OCI-LY3 (cell line): ENCODE results near the gene EPB41L5.

Source experiments
- EZH2phosphoT487 ChIP-seq: fragments of 200-600 bp; shearing (Covaris generic); IDR thresholded peaks from 2 replicates; pipeline ENCODE4 v1.6.1; 2018; ENCODE audit warnings: antibody characterized with exemption, mixed run types, low read depth
- TF ChIP-seq, protein P1 (sequence below): fragments of 200-600, 300-600 bp; sonication (generic); IDR thresholded peaks from 2 replicates; pipeline ENCODE4 v1.5.1; 2014; ENCODE audit warnings: antibody characterized with exemption, low read length, low read depth

DNA sequence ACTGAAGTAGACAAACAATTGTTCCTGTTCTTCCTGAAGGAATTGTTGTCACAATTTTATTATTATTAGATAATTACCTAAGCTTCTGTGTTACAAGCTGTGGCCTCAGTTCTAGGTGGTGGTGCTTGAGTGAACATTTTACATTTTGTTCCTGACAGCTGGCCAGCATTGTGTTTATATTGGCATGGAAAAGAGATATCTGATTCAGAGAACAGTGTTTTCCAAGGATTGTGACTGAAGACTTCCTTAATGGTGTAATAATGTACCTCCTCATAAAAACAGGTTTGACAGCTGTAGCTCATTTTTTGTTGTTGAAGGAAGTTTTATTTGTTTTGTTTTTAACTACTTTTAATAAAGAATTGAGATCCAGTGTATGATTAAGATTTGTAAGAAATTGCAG, 95.2 kb downstream of the EPB41L5 start:
- TF ChIP-seq, protein P1, sequence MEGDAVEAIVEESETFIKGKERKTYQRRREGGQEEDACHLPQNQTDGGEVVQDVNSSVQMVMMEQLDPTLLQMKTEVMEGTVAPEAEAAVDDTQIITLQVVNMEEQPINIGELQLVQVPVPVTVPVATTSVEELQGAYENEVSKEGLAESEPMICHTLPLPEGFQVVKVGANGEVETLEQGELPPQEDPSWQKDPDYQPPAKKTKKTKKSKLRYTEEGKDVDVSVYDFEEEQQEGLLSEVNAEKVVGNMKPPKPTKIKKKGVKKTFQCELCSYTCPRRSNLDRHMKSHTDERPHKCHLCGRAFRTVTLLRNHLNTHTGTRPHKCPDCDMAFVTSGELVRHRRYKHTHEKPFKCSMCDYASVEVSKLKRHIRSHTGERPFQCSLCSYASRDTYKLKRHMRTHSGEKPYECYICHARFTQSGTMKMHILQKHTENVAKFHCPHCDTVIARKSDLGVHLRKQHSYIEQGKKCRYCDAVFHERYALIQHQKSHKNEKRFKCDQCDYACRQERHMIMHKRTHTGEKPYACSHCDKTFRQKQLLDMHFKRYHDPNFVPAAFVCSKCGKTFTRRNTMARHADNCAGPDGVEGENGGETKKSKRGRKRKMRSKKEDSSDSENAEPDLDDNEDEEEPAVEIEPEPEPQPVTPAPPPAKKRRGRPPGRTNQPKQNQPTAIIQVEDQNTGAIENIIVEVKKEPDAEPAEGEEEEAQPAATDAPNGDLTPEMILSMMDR, result no peak
- TF ChIP-seq EZH2phosphoT487, result no peak
